A549 (cell line): ENCODE data around the gene NUDT10.

ENCODE experiments used
- GATA3 ChIP-seq: IDR thresholded peaks from 2 replicates; pipeline ENCODE4 v1.6.1; 2012; ENCODE audit warnings: borderline replicate concordance
- SMC3 ChIP-seq: fragments of >200 bp; sonication (Bioruptor Twin); formaldehyde crosslinking; IDR thresholded peaks from 3 replicates; pipeline ENCODE4 v1.6.1; 2018; ENCODE audit warnings: inconsistent platforms
- TF ChIP-seq, protein P1 (sequence below): IDR thresholded peaks from 2 replicates; pipeline ENCODE4 v1.6.1; 2012

DNA sequence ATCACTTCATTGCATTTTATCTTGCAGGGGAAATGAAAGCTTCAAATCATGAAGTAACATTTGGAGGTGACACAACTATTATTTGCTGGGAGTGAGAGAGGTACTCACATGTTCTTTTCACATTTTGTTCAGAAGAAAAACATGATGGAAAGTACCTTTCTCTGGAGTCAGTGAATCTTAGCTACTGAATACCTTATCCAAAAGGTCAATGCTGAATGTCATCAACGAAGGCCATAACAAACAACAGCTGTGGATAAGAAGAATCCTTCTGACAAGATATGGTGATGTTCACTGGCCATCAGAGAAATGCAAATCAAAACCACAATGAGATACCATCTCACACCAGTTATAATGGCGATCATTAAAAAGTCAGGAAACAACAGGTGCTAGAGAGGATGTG lies 36.5 kb upstream of the NUDT10 start:
- TF ChIP-seq GATA3 = no peak
- TF ChIP-seq, protein P1, sequence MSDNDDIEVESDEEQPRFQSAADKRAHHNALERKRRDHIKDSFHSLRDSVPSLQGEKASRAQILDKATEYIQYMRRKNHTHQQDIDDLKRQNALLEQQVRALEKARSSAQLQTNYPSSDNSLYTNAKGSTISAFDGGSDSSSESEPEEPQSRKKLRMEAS = no peak
- no peak for TF ChIP-seq SMC3
